HFF-Myc (cell line): ENCODE measurements around the gene TMEM170B.

Experiments used
- DNase-seq: peaks from one replicate; pipeline ENCODE4 v3.0.0-alpha.2; 2011; ENCODE audit warnings: low read depth; ENCODE audit errors: extremely low read depth
- H3K4me3 ChIP-seq: replicated peaks from 2 replicates; pipeline ENCODE4 v1.5.1; 2011; ENCODE audit warnings: low read depth, mild to moderate bottlenecking, control low read depth, low read length
- TF ChIP-seq, protein P1 (sequence below): IDR thresholded peaks from 2 replicates; pipeline ENCODE4 v1.5.1; 2012; ENCODE audit warnings: mild to moderate bottlenecking, low read depth, low read length, control low read depth; ENCODE audit errors: missing control alignments

The TMEM170B gene

DNA sequence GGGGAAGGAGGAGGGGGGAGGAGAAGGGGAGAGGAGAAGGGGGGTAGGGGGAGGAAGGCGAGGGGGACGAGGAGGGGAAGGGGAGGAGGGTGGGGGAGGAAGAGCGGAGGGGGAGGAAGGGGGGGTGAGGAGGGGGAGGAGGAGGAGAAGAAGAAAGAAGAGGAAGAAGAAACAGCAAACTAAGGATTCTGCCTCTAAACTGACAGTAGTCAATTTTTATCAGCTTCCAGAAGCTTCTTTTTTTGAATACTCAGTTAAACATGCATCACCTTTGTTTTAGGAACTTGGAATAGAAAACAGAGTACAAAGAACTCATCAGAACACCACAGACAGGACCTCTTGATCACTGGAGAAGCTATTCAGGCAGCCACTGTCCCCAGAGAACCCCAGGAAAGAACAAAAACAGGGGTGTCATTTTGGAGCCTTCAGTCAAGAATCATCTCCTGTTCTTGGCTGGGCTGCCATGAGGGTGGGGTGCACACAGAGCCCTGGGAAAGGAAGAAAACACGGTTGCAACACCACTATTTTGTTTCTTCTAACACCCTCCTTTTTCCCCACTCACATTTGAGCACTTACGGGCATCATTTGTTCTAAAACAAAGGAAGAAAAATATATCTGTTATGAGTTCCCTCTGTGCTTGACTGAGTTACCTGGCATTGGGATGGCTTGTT, 67.4 kb downstream of the TMEM170B start:
- DNase-seq = no peak
- no peak overlapping the region for H3K4me3 ChIP-seq
- TF ChIP-seq, protein P1, sequence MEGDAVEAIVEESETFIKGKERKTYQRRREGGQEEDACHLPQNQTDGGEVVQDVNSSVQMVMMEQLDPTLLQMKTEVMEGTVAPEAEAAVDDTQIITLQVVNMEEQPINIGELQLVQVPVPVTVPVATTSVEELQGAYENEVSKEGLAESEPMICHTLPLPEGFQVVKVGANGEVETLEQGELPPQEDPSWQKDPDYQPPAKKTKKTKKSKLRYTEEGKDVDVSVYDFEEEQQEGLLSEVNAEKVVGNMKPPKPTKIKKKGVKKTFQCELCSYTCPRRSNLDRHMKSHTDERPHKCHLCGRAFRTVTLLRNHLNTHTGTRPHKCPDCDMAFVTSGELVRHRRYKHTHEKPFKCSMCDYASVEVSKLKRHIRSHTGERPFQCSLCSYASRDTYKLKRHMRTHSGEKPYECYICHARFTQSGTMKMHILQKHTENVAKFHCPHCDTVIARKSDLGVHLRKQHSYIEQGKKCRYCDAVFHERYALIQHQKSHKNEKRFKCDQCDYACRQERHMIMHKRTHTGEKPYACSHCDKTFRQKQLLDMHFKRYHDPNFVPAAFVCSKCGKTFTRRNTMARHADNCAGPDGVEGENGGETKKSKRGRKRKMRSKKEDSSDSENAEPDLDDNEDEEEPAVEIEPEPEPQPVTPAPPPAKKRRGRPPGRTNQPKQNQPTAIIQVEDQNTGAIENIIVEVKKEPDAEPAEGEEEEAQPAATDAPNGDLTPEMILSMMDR = no peak

DNA sequence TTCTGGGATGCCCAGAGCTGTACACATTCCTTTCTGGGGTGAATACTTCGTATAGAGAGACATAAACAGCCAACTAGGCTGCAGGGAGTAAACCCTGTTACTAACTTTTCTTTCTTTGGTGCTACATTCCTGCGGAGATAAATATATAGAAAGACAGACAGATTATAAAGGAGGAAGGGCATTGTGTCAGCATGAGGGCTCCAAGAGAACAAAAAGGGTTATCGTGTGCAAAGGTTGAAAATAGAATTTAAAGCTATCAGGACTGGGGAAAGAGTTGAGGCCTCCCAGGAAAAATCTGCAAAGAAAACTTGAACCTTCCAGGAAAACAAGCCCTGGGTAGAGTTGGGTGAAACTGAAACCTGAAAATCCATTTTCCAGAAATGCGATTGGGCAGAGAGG, 68.0 kb downstream of the TMEM170B start:
- no peak overlapping the region for H3K4me3 ChIP-seq
- no peak for DNase-seq
- TF ChIP-seq, protein P1 = no peak

DNA sequence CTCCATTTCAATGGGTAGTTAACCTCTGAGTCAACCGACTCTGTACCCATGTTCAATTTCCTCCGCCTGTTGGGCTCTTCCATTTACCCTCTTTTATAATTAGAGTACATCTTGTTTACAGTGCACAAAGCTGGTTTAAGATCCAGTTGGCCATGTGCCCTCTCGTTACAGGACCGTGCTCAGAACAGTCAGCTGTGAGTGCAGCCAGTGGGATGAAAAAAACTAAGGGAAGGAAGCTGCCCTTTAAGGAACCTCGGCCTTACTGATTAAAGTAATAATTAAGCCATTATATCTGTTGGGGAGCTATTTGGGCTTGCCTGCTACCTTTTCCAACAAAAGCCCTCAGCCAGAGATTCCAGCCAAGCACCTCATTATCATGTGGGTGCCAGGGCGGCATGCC, 68.8 kb downstream of the TMEM170B start:
- TF ChIP-seq, protein P1 = no peak
- H3K4me3 ChIP-seq = no peak overlapping the region
- DNase-seq = no peak

DNA sequence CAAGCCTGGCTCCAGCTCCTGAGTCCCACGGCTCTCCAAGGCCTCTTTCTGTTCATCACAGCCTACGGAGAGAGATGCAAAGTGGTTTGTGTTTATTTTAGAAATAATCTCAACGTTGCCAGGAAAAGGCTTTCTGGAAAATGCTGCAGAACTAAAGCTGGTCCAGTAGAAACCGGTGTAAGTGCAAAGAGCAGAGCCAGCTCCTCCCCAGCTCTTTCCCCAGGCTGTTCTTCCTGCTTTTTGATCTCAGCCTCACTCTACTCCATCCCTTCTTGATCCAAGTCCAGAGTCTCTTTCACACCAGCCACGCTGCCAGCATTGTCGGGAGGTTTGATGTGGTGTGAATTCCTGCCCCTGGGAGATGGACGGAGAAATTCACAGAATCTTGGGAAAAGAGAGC, 69.8 kb downstream of the TMEM170B start:
- no peak overlapping the region for H3K4me3 ChIP-seq
- TF ChIP-seq, protein P1 = no peak
- no peak for DNase-seq

DNA sequence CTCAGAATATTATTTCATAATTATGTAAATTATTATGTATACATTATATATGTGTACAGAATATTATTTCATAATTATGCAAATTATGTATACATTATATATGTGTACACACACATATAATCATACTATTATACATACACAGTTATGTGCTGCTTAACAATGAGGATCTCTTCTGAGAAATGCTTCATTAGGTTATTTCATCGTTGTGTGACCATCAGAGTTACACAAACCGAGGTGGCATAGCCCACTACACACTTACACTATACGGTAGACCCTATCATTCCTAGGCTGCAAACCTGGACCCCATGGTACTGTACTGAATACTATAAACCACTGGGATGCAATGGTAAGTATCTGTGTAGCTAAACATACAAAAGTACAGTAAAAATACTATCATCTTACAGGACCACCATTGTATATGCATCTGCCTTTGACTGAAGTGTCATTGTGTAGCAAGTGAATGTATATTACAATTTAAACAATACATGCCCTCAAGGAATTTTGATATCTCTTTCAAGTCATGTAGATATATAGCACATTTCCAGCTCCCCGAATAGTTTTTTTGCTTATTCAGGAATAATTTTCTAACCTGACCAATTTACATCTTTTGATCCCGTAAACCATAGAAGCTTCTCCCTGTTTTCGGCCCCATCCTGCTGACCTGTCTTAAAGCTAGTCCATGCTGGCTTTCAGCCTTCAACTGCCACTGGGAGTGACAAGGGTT, 71.2 kb downstream of the TMEM170B start:
- no peak for DNase-seq
- H3K4me3 ChIP-seq = no peak overlapping the region
- TF ChIP-seq, protein P1 = no peak

DNA sequence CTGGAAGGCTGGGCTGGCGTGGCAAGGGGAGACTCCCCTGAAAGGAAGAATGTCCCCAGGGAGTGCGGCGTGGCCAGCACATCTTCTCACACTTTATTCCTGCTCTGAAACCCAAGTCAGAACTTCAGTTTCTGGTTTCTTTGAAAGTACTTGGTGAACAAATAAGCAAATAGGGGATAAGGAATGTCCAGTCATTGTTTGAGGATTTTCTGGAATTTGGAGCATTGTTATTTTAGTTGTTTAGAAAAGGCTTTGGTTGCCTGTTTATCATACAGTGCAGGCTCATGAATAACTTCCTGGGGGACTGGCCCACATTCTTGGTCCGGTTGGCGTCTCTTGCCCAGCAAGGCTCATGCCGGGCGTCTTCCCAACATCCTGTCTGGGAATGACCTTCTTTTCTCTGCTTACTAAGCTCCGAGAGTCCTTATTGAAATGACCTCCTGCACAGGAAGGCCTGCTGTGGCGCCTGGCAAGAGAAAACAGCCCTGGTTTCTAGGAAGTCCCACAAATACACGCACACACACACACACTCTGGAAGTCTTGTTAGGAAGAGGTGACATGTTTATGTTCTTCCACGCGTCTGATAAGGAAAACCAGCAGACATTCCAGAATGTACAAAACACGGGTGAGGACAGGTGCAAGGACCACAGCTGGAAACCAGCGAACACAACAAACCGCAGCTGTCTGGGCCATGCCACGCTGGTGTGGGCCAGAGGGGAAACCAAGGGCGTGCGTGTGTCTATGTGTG, 71.9 kb downstream of the TMEM170B start:
- DNase-seq = no peak
- TF ChIP-seq, protein P1 = no peak
- H3K4me3 ChIP-seq = no peak overlapping the region
